GM19455 (cell line): ENCODE data around the gene PPP1R12A.
"Not testable (repeated sequence)": the region's sequence is repeated elsewhere in the genome, so short reads cannot be mapped to it uniquely, and the experiment has no call there.

Experiments
- ATAC-seq: cut with Tn5 transposase; IDR thresholded peaks from one replicate; pipeline ENCODE4 v1.9.1; 2021; ENCODE audit not compliant: unreplicated experiment

PPP1R12A gene

GRCh38 chr12:79843978-79844377 is 90.9 kb downstream of the PPP1R12A start:
- ATAC-seq: no peak

DNA sequence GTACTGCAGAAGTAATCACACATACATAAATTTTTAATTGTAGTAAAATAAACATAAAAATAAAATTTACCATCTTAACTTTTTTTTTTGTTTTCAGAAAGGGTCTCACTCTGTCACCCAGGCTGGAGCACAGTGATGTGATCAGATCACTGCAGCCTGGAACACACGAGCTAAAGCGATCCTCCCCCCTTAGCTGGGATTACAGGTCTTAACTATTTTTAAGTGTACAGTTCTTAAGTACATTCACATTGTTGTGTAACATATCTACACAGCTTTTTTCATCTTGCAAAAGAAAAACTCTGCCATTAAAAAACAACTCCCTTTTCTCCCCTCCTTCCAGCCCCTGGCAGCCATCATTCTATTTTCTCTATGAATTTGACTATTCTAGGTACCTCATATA is 92.3 kb downstream of the PPP1R12A start:
- no peak for ATAC-seq

DNA sequence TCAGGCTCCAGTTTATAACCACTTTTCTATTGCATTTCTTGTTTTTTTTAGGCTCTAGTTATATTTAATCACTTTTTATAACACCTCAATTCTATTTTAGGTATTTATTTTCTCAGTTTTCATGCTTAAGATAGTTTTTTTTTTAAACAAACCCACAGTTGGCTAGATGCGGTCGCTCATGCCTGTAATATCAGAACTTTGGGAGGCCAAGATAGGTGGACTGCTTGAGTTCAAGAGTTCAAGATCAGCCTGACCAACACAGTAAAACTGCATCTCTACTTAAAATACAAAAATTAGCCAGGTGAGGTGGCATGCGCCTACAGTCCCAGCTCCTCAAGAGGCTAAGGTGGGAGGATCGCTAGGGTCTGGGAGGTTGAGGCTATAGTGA is 93.0 kb downstream of the PPP1R12A start:
- ATAC-seq: no peak

DNA sequence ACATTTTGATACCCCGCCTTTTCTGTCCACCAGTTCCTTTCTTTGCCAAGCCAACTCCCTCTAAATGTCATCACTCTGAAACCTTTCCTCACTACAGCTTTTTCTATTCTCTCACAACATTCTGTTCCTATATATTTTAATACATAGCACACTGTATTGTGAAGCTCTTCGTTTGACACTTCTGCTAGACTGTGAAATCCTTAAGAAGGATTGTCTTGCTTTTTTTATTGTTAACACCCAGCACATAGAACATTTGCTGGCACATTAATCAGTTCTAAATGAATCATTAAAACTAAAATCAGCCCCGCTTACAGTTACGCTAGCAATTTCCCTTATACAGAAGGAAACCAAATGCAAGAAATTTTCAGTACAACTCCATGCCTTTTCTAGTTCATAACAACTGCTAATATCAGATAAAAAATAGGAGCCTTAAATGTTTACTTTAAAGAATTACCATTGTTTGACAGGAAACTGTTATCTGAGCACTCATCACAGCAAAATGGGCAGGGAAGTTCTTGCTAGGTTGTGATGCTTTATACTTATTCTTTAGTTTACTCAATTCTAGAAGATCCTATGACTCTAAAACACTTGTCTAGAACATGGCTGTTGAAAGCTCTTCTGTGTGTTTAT is 93.5 kb downstream of the PPP1R12A start:
- no peak for ATAC-seq

DNA sequence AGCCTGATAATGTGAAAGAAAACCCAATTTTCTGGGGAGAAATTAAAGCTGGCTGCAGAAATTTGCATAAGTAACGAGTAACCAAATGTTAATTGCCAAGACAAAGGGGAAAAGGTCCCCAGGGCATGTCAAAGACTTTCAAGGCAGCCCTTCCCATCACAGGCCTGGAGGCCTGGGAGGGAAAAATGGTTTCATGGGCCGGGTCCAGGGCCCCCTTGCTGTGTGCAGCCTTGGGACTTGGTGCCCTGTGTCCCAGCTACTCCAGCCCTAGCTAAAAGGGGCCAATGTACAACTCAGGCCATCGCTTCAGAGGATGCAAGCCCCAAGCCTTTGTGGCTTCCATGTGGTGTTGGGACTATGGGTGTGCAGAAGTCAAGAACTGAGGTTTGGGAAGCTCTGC is 96.5 kb downstream of the PPP1R12A start:
- ATAC-seq: no peak

DNA sequence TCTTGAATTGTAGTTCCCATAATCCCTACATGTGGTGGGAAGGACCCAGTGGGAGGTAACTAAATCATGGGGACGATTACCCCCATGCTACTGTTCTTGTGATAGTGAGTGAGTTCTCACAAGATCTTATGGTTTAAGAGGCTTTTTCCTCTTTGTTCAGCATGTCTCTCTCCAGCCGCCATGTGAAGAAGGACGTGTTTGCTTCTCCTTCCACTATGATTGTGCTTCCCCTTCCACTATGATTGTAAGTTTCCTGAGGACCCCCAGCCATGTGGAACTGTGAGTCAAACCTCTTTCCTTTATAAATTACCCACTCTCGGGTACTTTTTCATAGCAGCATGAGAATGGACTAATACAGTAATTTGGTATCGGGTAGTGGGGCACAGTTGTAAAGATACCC is 97.3 kb downstream of the PPP1R12A start:
- ATAC-seq: no peak

- no peak for ATAC-seq
Observed at GRCh38 chr12:79835377-79835843, 99.5 kb downstream of the PPP1R12A start.

- no peak for ATAC-seq
Observed at GRCh38 chr12:79834712-79835376, 100.1 kb downstream of the PPP1R12A start.

- no peak for ATAC-seq
Observed at GRCh38 chr12:79830440-79830839, 104.5 kb downstream of the PPP1R12A start.

GRCh38 chr12:79828924-79829323 is 106.0 kb downstream of the PPP1R12A start:
- ATAC-seq: no peak

- no peak for ATAC-seq
Observed at GRCh38 chr12:79827484-79827883, 107.4 kb downstream of the PPP1R12A start.

DNA sequence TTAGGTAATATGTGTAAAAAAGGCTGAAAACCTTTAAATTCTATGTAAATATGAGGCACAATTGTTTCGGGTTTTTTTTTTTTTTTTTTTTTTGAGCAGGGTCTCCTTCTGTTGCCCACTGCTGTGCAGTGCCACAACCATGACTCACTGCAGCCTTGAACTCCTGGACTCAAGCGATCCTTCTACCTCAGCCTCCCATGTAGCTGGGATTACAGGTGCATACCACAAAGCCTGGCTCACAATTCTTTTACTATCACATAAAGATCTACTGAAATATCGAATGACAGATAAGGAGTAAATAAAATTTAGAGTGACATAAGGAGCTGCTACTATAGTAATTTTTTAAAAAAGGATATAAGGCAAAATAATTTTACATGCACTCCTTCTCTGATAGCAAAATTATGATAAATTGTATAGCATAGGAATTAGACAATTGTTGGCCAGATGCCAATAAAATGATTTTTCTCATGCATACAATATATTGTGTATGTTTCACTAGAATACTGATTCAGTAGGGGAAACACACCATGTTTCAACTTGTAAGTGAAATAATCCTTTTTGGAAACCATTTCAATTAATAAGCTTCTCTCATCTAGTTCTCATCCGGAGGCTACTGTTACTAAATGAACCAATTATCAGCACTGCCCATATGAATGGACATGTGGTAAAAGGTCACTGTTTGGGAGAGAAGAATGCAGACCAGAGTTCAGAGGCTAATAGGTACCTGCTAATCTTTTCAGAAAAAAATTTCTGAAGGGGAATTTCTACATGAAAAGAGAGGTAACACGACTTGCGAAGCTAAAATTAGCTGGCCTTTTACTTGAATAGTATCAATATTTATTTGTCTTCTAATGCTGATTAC is 108.4 kb downstream of the PPP1R12A start:
- no peak for ATAC-seq

- no peak for ATAC-seq
Observed at GRCh38 chr12:79822475-79822874, 112.4 kb downstream of the PPP1R12A start.

DNA sequence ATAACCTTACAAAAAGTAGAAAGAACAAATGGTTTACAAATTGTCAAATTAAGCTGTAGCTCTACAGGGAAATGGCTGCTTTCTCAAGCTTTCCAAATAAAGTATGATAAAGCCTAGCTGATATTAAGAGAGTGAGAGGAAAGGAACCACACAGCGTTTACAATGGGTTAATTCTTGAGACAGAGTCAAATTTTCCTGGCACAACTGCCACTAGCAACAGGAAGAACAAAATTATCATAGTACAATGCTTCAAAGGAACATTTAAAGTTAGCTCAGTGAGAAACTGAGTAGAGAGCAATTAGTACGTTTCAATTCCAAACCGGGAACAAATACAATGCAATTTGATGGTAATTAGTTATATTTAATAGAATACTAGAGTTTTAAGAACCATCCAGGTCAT is 116.0 kb downstream of the PPP1R12A start:
- no peak for ATAC-seq

- ATAC-seq: not testable (repeated sequence)
Observed at GRCh38 chr12:79784366-79785065, 150.4 kb downstream of the PPP1R12A start.

- no peak for ATAC-seq
Observed at GRCh38 chr12:79782172-79782900, 152.6 kb downstream of the PPP1R12A start.

GRCh38 chr12:79778802-79779448 is 156.0 kb downstream of the PPP1R12A start:
- ATAC-seq: no peak

DNA sequence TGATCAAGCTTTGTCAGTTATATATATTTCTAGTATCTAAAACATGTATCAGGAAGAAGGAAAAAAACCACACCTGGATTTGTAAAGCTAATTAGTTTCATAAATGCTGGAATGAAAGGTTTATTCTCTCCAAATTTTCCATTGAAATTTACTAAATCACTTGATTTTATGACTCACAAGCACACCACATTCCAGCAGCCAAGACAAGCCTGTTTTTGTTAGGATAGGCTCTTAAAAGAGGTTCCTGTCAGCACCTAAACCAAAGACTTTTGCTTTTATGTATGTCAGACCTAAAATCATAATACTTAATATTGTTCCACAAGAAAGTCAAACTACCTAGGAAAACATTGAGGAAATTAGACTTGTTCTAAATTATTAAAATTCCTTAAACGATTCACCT is 158.8 kb downstream of the PPP1R12A start:
- ATAC-seq: no peak

- ATAC-seq: no peak
Observed at GRCh38 chr12:79775355-79776027, 159.4 kb downstream of the PPP1R12A start.

DNA sequence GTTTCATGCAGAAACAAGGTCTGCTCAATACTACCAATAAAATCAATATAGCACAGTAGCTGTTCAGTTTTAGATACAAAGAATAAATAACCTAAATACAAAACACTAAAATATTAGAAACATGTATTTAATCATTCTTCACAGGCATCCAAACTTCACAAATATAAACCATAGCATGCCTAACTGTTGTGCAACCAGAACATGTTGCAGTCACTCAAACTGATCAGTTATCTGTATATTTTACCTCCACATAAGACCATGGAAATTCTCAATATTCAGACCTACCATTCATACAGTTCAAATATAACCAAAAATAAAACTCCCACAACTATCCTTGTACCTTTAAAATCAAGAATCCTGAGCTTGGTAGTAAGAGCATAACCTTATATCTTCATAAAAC is 161.0 kb downstream of the PPP1R12A start:
- no peak for ATAC-seq
